IPS-11a (cell line): ENCODE measurements around the gene PTGDR.

Experiments used
- H3K4me3 ChIP-seq: one replicate; pipeline ENCODE4 v1.5.1; 2013; ENCODE audit warnings: low read depth, low read length, control low read depth

PTGDR gene

DNA sequence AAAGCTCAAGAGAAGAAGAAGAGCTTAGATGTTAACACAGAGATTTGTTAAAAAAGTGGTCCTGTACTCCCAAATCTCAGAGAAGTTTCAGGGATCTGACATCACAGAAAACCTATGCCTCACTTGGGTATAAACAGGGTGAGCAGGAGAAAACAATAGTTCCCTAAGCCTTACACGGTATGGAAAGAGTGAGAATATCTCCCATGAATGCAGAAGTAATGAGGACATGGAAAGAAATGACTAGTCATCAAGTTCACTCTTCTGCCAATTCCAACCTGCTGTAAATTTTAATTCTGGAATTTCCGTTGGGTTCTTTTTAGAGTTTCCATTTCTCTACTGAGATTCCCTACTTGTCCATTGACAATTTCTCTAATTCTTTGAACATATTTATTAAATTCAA is 40.4 kb downstream of the PTGDR start:
- H3K4me3 ChIP-seq = no peak overlapping the region

DNA sequence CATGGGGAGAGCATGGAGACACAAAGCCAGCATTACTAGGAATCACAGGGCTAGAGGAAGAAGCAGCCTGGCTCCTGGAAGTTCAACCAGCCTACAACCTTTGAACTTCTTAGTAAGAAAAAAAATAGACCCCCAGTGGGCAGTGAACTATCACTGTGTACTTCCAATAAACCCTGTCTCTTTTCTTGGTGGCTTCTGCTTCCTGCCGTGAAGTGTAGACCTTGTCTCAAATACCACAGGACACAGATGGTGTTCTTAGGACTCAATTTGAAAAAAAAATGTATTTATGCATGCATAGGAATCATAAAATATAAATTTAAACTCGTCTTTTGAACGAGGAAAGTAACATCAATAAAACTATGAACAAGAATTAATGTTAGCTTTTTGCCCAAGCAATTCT is 43.0 kb downstream of the PTGDR start:
- H3K4me3 ChIP-seq = no peak overlapping the region

DNA sequence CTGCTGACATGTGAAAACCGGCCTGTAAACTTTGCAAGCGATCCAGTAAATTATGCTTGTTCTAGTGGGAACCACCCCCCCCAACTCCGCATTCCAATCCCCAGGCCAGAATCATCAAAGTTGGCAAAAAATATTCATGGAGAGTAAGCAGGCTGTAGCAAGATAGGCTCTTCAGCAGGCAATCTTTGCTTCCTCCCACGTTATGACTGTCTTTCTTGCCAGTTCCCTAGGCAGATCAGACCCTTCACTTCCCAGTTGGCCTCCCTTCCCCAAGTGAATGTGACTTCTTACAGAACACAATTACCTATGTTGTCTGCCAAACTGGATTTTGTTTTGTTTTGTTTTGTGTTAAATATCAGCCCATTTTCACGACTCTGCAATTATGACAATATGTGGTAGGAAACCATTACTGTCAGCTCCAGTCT is 45.4 kb downstream of the PTGDR start:
- H3K4me3 ChIP-seq = no peak overlapping the region

DNA sequence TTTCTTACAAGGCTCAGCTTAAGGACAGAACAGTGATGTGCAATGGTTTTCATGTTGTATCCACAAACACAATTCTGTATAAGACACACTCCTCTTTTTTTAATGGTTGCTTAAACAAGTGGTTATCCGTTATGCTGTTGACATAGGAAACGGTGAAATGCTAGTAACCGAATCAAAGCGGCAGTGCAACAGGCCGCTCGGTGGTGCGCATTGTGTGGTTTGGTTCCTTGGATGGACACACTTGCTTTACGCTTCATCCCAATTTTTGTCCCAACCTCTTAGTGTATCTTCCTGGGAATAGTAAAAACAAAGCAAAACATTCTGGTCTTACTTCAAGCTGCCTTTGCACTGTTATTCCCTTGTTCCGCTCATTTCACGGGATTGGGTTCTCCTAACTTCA is 46.0 kb downstream of the PTGDR start:
- peak overlapping the region; percentile 54 for H3K4me3 ChIP-seq

DNA sequence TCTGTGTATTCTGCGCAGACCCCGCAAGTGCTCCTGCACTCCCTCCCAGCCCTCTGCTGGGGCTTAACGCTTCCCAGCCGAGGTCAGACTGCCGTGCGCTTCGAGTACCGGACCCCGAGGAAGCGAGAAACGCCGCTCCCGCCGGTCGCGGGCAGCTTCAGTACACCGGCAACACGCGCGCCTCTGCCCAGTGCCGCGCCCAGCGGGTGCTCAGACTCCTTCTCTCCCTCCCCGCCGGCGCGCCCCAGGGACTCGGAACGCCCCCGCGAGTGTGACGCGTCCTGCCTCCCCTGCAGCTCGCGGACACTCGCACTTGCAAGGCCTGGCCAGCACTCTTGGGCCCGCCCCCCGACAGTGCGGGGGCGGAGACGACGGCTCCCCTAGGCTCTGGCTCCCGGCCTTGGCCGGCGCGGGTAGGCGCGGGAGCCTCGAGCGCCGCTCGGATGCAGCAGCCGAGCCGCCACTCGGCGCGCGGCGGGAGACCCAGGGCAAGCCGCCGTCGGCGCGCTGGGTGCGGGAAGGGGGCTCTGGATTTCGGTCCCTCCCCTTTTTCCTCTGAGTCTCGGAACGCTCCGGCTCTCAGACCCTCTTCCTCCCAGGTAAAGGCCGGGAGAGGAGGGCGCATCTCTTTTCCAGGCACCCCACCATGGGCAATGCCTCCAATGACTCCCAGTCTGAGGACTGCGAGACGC is 46.6 kb downstream of the PTGDR start, which contains the start of gene PTGER2:
Gene PTGER2, plus strand, starts transcription at position 410 of the 692 bp plus-strand sequence. Its CDS starts 237 bp downstream, at position 647.
- H3K4me3 ChIP-seq = peak within 1 kb of the TSS; percentile 54

DNA sequence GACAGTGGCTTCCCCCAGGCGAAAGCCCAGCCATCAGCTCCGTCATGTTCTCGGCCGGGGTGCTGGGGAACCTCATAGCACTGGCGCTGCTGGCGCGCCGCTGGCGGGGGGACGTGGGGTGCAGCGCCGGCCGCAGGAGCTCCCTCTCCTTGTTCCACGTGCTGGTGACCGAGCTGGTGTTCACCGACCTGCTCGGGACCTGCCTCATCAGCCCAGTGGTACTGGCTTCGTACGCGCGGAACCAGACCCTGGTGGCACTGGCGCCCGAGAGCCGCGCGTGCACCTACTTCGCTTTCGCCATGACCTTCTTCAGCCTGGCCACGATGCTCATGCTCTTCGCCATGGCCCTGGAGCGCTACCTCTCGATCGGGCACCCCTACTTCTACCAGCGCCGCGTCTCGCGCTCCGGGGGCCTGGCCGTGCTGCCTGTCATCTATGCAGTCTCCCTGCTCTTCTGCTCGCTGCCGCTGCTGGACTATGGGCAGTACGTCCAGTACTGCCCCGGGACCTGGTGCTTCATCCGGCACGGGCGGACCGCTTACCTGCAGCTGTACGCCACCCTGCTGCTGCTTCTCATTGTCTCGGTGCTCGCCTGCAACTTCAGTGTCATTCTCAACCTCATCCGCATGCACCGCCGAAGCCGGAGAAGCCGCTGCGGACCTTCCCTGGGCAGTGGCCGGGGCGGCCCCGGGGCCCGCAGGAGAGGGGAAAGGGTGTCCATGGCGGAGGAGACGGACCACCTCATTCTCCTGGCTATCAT is 47.3 kb downstream of the PTGDR start:
- peak overlapping the region; percentile 54 for H3K4me3 ChIP-seq

DNA sequence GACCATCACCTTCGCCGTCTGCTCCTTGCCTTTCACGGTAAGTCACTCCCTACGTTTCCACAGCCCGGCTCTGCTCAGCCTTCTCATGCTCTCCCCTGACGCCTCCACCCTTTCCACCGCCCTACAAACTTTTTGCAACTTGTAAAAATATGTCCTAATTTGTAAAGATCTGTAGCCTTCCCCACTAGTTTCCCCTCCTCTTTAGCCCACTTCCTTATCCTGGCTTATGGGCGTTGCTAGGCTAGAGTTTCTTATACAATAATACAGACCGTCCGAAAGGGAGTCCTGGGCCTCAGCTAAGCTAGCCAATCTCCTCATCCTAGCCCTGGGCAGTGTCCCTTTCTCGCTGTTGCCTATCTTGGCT is 47.8 kb downstream of the PTGDR start:
- peak overlapping the region; percentile 54 for H3K4me3 ChIP-seq

DNA sequence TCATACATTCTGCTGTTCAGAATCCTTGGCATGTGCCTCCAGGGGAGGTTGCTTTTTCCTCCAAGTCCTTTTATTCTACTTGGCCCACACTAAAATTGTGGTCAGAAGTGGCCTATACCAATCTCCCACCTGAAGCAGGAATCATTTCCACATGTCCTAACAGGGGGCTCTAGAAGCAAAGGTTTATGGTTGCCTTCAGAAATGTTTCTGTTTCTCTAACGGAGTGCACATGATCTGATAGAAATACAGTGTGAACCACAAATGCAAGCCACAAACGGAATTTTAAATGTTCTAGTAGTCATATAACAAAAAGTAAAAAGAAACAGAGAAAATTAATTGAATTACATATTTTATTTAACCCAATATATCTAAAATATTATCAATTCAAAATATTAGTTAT is 50.6 kb downstream of the PTGDR start:
- H3K4me3 ChIP-seq = no peak overlapping the region

DNA sequence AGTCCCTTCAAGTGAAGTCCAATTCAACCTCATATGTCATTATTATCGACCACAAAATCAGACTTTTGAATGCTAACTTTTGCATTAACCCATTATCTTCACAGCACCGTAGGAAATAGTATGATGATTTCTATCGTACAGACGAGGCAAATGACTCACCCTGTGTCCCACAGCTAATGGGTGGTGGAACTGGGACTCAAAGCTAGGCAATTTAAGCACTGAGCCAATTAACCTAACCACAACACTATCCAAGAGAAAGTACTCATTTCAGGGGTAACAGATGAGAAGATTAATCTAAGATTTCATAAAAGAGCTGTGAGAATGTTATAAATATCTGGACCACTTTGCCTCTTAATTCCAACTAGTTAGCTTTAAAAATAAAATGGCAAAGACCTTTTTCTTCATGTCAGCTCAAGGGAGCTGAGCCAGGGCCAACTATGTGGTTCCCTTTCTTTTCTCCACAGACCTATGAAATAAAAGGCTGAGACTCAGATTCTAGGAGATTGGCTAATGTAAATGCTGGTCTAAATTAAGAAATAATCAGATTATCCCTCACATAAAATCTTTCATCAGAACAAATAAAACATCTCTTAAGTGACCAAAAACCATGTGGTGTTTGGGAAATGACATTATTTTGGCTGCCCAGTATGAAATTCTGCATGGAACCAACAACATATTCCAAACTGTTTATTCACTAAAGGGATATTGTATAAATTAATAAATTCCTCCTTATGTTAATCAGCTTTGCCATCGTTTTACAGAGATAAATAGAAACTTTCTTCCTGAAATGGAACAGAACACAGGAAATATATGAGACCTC is 51.5 kb downstream of the PTGDR start:
- no peak overlapping the region for H3K4me3 ChIP-seq

DNA sequence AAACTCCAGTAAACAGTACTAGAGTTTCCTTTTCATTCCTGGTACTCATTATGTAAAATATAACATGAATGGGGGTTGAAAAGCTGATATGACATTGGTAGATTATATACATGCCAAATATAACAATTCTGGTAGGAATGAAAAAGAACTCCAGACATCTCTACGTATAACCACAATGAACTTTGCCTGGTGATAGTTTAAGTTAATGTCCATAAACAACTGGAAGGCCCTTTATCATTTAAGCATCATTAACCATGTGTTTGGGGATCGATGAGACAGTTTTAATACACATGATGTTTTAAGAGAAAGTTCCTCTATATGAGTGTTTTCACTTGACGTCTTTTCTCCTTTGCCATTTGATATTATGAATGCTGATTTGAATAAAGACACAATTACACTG is 52.4 kb downstream of the PTGDR start:
- H3K4me3 ChIP-seq = no peak overlapping the region

DNA sequence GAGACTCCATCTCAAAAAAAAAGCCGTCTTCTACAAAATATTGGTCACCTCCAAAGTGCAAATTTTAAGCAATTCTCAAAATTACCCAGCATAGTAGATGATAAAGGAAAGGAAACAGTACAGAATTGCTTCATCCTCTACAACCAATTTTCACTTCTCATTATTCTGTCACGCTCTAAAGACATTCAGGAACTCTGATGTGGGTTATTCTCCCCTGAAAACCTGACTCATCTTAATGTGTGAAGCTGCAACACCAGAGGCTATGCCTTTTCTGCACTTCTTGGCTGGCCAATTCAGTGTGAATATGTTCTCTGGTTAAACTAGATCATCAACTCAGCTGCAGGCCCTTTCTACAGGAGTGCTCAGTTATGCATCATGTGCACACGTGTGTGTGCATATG is 57.6 kb downstream of the PTGDR start:
- no peak overlapping the region for H3K4me3 ChIP-seq

DNA sequence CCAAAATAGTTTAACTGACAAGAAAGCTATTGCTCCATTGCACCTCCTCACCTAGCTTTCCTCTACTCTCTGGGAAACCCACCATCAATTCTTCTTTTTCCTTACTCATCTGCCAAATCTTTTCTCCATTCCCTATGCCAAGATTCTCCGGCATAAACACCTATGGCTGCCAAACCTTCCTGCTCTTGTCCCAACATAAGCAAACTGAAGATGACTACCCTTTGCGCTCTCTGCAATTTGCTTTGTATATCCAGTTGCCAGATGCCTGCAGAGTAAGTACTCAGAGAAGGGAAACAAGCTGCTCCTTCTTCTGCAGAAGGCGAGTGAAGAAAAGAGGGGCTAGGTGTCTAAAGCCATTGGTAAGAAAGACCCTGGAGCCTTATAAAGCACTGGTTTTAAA is 58.1 kb downstream of the PTGDR start:
- no peak overlapping the region for H3K4me3 ChIP-seq
